Fibroblast of skin of scalp (primary cell): Measurements from ENCODE around the gene TRERF1. TPM values are rescaled to one million over a fixed set of nuclear protein-coding genes. Genes with fewer than 3 reads are reported as not detected.
A peak's percentile ranks its signal among the peaks of the same experiment; 100 is the strongest.
"Not testable (repeated sequence)": the region's sequence is repeated elsewhere in the genome, so short reads cannot be mapped to it uniquely, and the experiment has no call there.

Source experiments
- DNase-seq: peaks from one replicate; pipeline ENCODE4 v3.0.0-alpha.2; 2013
- polyA plus RNA-seq, 2 experiments: library from polyadenylated mRNA; unstranded; fragments of 120-200 nt; gene quantifications; one replicate each; pipeline ENCODE4 v1.2.1, GENCODE V29; 2013; ENCODE audit not compliant: insufficient read length in 2 of 2

TRERF1 gene, protein sequence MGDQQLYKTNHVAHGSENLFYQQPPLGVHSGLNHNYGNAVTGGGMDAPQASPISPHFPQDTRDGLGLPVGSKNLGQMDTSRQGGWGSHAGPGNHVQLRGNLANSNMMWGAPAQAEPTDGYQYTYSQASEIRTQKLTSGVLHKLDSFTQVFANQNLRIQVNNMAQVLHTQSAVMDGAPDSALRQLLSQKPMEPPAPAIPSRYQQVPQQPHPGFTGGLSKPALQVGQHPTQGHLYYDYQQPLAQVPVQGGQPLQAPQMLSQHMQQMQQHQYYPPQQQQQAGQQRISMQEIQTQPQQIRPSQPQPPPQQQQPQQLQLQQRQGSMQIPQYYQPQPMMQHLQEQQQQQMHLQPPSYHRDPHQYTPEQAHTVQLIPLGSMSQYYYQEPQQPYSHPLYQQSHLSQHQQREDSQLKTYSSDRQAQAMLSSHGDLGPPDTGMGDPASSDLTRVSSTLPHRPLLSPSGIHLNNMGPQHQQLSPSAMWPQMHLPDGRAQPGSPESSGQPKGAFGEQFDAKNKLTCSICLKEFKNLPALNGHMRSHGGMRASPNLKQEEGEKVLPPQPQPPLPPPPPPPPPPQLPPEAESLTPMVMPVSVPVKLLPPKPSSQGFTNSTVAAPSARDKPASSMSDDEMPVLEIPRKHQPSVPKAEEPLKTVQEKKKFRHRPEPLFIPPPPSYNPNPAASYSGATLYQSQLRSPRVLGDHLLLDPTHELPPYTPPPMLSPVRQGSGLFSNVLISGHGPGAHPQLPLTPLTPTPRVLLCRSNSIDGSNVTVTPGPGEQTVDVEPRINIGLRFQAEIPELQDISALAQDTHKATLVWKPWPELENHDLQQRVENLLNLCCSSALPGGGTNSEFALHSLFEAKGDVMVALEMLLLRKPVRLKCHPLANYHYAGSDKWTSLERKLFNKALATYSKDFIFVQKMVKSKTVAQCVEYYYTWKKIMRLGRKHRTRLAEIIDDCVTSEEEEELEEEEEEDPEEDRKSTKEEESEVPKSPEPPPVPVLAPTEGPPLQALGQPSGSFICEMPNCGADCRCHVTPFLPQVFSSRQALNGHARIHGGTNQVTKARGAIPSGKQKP (N-terminal part only)
- 6.9 TPM for polyA plus RNA-seq (2013, experiment 1 of 2; ENCODE audit: insufficient read length)
- 6.8 TPM for polyA plus RNA-seq (2013, experiment 2 of 2; ENCODE audit: insufficient read length)

DNA sequence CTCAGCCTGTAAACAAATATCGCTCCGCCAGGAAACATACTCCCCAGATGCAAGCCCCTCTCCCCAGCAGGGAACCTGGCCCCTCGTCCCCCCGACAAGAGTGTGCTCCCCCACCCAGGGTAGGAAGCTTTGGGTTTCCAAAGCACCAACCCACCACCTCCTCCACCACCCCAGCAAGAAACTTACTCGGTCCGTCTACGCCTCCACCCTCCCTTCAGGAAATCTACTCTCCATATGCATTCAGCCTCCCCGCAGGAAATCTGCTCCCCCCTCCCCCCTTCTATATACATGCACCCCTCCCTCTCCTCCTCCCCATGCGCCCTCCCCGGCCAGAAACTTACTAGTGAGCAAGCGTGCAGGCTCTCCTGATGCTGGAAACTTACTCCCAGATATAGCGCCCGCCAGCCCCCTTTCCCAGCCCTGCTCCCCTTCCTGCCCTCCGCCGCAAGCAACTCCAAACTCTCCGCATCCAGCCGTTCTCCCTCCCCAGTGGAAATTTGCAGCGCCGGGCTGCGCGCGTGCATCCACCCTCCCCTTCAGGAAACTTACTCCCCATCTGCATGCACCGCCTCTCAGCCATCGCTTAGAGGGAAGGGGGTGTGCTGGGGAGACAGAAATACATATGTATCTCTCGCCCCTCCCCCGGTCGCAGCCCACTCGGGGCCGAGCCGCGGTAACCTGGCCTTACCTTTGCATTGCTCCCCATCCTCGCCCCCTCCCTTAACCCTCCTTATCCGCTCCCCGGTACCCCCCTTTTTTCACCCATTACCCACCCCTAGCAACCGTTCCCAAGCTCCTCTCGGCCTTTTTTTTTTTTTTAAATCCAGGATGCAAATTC lies at the start of gene TRERF1:
Gene TRERF1, minus strand, starts transcription at position 594 of the 838 bp plus-strand sequence. CDS start 182,336 bp downstream, outside the sequence.
- DNase-seq: peak; percentile 85

DNA sequence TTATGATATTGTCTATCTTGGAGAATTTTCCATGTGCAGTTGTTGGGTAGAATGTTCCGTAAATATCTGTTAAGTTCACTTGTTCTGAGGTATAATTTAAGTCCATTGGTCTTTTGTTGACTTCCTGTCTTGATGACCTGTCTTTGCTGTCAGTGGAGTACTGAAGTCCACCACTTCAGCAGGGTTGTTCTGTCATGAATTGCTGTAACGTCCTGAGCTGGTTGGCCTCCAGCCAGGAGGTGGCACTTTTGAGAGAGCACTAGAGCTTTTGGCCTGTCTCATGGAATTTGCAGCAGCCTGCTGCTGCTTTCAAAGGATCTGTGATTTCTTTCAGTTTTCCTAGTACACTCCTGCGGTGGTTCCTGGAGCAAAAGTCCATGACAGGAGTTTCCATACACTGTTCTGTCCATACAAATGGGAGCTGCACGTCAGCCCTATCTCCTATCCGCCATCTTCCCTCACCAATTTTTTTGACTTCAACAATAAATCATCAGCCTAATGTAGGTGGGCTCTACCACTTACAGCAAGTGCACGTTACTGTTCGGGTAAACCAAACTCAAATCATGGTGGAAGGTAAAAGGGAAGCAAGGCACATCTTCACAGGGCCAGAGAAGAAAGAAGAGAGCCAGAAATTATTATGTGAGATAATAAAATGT lies 46.9 kb upstream of the TRERF1 start:
- DNase-seq: peak; percentile 14

DNA sequence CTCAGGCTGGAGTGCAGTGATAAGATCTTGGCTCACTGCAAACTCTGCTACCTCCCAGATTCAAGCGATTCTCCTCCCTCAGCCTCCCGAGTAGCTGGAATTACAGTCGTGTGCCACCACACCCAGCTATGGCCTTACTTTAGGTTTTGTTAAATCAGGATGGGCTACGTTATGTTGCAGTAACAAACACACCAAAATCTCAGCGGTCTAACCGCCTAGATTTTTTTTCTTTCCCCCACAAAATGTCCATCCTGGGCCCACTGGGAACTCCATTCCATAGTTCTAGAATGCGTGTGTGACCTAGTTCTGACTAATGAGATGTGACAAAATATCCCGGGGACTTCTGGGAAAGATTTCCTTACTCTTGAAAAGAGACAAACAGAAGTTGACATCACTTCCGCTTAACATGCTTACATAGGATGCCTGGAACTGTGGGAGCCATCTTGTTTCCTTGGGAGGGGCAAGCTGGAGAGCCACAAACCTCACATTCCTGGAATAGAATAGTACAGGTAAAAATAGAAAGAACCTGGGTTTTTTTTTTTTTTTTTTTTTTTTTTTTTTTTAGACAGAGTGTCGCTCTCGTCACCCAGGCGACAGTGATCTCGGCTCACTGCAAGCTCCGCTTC lies 42.3 kb upstream of the TRERF1 start:
- no peak for DNase-seq

DNA sequence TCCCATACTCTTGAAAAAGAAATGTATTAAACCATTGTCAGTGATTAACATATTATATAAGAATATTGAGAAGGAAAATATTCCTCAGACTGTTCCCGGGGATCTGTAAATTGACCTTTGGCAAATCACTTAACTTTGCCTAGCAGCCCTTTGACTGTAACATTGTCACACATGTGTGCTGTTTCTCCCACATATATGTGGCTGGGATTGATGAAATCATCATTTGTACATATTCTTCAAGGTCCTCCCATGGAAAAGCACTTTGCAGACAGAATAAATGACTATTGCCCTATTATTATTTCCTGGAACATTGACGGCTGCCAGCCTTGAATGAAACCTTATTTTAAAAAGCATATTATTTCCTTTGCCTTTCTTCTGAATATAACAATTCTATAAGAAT lies 36.4 kb upstream of the TRERF1 start:
- DNase-seq: no peak

DNA sequence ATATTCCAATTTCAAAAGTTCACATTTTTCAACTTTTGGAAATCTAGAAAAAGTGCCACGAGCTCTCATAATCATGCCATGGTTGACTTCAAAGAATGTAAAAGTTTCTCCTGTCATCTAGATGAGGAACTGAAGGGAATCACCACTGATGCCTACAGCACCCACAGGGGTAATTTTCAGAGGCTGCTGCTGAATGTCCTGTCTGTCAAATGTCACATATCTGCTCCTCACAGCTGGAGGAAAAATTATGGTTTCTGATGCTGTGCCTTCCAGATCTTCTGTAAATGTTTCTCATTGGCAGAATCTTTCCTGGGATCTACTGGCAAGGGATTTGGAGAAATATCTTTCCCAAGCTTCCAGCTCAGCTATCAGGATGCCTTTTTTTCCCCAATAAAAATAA lies 32.5 kb upstream of the TRERF1 start:
- DNase-seq: no peak

DNA sequence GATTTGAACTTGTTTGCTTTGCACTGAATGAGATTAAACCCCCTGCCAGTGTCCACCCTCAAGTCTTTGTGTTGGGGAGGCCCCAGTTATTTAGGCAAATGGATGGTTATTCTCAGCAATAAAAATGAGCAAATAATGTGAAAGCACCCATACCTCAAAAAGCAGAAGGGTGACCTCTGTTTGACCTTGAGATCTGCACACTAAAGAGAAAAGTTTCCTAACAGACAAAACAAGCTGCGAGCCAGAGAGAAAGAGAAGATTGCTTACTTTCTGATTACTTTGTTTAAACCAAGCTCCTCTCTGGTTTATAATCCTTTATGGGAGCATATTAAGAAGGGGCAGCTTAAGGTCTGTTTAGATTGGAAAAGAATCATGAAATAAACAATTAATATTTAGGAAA lies 30.4 kb upstream of the TRERF1 start:
- DNase-seq: no peak

DNA sequence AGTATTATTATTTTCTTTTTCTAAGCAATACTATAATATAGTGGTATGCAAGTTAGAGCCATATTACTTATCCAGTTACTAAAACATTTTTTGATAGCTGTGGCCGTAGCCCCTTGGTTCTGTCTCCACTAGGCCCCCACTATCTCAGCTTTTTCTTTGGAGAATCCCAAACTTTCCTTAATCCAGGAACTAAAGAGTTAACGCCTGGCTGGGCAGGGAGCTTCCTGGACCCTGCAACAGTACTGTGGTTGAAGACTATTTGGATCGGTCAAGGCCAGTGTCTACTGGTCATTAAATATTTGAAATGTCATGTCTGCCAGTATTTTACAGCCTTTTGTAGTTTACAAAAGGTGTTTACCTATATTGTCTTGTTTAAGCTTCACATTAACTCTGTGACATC lies 20.0 kb upstream of the TRERF1 start:
- DNase-seq: no peak

DNA sequence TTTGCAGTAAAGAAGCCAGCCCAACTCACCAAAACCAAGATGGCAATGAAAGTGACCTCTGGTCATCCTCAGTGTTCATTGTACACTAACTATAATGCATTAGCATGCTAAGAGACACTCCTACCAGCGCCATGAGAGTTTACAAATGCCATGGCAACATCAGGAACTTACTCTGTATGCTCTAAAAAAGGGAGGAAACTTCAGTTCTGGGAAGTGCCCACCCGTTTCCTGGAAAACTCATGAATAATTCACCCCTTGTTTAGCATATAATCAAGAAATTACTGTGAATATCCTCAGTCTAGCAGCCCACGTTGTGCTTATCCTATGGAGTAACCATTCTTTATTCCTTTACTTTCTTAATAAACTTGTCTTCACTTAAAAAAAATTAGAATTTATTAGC lies 19.4 kb upstream of the TRERF1 start:
- no peak for DNase-seq

DNA sequence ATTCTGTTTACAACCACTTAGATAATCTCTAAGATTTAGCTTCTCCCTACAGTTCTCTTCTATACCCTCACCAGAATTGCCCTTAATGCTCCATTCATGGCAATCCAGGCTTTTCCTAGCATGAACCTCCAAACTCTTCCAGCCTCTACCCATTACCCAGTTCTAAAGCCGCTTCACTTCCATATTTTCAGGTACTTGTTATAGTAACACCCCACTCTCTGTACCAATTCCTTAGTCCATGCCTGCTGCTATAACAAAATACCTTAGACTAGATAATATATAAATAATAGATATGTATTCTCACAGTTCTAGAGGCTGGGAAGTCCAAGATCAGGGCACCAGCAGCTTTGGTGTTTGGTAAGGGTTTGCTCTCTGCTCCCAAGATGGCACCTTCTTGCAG lies 16.5 kb upstream of the TRERF1 start:
- DNase-seq: no peak

DNA sequence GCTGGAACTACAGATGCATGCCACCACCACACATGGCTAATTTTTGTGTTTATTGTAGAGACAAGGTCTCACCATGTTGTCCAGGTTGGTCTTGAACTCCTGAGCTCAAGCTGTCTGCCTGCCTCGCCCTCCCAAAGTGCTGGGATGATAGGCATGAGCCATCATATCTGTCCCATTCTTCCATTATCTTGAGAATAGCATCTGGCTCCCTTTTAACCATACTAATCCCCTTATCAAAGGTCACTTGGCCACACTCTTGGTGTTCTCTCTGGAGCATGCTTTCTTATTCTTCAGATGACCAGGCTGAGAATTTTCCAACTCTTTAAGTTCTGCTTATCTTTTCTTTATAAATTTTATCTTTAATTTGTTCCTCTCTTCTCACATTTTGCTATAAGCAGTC lies 15.9 kb upstream of the TRERF1 start:
- DNase-seq: no peak

DNA sequence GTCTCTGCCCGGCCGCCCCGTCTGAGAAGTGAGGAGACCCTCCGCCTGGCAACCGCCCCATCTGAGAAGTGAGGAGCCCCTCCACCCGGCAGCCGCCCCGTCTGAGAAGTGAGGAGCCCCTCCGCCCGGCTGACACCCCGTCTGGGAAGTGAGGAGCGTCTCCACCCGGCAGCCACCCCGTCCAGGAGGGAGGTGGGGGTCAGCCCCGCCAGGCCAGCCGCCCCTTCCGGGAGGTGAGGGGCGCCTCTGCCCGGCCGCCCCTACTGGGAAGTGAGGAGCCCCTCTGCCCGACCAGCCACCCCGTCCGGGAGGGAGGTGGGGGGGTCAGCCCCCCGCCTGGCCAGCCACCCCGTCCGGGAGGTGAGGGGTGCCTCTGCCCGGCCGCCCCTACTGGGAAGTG lies 14.7 kb upstream of the TRERF1 start:
- DNase-seq: not testable (repeated sequence)

DNA sequence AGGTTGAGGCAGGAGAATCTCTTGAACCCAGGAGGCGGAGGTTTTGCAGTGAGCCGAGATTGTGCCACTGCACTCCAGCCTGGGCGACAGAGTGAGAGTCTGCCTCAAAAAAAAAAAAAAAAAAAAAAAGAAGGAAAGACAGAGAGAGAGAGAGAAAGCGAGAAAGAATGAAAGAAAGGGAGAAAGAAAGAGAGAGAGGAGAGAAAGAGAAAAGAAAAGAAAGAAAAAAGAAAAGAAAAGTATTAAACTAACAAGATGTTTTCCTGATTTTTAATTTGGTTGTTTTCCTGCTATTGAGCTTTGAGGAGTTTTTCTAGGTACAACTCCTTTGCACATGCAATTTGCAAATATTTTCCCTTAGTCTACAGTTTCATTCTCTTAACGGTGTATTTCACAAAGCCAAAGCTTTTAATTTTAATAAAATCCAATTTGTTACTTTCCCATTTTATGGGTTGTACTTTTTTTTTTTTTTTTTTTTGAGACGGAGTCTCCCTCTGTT lies 10.8 kb upstream of the TRERF1 start:
- DNase-seq: no peak

DNA sequence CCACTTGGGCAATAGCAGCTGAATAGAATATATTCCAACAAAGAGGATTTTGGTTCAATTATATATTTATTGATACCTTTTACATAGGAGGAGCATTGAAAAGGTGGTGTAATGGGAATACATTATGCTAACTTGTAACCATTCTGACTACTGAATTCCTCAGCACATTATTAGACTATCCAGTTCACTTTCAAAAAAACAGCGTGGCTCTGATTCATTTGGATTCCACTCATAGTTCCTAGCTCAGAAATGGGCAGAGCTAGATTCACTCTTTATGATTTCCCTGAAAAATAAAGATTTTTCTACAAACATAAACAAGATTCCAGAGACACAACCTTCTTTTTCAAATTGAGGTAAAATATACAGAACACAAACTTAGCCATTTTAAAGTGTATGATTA lies 9.2 kb upstream of the TRERF1 start:
- DNase-seq: peak; percentile 49

DNA sequence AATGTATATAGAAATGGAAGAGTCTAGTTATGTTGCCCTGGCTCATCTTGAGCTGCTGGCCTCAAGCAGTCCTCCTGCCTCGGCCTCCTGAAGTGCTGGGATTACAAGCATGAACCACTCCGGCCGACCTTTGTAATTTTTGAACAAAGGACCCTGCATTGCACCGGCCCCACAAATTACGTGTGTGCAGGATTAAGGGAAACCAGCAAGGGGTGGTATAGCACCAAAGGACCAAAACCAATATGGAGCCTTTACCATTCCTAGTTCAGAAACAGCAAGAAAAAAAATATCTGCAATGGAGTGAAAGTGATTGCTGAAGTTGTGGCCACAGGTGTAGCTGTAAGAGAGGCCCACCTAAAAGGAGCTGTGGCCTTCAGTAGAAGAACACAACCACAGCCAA lies 8.2 kb upstream of the TRERF1 start:
- DNase-seq: no peak

DNA sequence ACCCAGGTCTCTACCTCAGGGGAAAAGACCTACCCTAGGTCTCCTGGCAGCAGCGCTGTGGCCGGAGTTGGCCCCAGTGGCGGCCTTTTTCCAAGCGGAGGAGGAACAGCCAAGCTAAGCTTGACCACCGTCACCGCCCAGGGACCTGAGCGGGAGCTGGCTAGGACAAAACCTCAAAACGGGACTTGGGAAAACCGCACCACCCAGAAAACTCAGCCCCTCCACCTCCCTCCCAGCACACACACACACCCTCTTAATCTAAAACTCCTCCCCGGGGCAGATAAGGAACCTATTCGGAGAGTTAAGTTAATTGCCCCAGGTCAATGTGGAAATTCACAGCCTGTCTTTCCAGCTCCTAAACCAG lies 2.7 kb upstream of the TRERF1 start:
- no peak for DNase-seq

DNA sequence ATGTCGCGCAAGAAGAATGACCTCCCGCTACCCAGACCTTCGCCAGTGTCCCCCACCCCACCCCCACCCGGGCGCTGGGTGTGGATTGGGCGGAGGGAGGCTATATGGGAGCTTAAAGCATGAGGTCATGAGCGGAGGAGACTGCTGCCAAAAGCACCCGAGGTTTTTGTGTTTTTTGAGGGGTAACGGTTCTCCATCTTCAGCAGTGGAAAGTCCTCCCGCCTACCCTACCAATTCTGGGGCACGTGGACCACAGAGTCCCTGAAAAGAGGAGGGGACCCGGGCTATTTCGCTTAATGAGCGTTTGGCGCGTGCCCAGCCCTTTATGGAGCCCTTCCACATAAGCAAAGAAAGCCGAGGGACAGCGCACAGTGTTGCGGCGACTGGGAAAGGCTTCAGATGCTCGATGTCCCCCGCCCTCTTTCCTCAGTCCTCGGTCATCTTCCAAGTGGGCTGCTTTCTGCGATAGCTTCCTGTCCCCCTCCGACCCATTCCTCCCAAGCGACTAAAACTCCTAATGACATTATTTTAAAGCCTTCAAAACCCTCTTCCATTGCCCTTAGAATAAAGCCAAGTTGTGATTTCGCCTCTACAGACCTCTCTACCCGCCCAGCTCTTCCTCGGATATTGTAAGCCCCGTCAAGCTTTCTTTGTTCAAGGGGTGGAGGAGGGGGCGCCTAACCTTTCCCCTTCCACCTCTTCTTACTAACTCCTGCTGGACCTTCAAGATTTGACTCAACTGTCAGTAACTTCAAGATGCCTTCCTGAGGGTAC lies 2.1 kb upstream of the TRERF1 start:
- DNase-seq: peak; percentile 74

DNA sequence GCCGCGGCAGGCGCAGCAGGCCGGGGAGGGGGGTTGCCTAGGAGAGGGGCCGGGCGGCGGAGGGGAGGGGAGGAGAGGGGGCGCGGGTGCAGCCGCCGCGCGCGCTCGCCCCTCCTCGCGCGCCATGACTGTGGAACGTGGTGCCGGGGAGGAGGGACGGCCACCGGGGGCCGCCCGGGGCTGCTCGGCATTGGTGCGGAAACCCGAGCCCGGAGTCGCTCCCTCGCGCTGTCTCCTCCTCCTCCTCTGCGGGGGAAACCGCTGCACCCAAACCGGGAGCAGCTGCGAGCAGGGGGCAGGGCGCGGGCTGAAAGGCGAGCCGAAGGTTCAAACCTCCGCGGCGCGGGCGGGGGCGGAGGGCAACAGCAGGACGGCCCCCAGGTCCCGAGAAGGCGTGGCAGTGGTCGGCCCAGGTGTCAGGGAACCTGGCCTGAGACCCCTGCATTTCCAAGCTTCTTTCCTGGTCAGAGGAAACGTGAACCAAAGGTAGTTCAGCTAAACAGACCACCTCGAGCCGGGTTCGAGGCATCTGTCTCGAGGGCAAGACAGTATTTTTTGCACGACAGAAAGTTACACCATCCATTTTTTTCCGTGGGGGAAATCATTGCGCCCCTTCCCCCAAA lies 1.4 kb upstream of the TRERF1 start:
- DNase-seq: peak; percentile 95

DNA sequence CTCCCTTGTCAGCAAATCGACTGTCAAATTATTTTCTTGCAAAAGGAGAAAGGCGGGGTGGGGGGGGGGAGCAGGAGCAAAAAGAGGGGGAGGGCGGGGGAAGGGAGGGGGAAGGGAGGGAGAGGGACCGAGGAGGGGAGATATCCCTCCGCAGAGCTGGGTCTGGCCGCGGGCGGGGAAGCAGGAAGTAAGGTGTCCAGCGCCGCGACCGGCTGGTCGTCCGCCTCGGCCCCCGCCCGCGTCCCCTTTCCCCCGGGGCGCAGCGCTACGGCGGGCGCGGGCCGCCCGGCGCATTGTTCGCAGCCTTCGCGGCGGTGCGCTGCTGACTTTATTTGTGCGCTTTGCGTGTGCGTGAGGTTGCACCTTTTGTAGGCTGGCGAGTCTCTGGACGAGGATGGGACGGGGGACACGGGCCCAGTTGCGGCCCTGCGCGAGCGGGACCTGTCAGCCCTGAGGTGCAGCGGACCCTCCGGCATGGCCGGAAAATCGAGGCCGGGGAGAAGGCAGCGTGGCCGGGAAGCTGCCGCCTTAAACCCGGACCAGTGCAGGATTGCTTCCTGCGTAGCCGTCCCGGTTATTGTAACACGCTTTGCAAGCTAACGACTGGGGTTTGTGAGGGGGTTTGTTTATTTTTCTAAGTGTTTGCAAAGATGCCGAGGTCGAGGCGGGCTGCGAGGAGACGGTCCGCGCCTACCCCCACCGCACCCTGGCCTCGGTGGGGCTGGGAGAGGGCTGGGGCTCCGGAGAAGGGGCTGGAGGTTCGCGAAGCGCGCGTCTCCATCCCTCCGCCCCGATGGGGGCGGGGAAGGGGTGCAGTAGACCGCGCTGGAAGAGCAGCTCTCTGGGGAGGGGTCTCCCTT lies 675 bp upstream of the TRERF1 start:
- peak; percentile 87 for DNase-seq
